Measurements from ENCODE around the gene EHF.

Gene EHF

DNA sequence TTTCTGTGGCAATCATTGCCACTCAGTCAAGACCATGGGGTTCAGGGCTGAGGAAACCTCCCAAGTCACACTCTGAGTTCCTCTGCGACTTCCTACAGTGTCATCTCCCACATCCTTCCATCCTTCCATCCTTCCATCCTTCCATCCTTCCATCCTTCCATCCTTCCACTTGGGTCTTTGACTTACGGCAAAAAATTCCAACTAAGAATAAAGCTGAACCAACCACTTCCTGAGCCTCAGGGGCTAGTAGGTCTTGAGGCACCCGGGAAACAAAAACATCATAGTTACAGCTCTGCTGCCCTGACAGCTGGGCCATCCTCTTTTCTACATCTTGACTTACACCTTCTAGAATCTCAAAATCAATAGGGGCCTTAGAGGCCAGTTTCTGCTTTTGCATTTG, 32.1 kb downstream of the EHF start:
- no peak for DNase-seq (ENCODE audit: low read depth)
- H3K4me3 ChIP-seq (replicated peaks; ENCODE audit: low read depth, low read length): no peak overlapping the region
- TF ChIP-seq, protein P1, sequence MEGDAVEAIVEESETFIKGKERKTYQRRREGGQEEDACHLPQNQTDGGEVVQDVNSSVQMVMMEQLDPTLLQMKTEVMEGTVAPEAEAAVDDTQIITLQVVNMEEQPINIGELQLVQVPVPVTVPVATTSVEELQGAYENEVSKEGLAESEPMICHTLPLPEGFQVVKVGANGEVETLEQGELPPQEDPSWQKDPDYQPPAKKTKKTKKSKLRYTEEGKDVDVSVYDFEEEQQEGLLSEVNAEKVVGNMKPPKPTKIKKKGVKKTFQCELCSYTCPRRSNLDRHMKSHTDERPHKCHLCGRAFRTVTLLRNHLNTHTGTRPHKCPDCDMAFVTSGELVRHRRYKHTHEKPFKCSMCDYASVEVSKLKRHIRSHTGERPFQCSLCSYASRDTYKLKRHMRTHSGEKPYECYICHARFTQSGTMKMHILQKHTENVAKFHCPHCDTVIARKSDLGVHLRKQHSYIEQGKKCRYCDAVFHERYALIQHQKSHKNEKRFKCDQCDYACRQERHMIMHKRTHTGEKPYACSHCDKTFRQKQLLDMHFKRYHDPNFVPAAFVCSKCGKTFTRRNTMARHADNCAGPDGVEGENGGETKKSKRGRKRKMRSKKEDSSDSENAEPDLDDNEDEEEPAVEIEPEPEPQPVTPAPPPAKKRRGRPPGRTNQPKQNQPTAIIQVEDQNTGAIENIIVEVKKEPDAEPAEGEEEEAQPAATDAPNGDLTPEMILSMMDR (IDR thresholded peaks at IDR 0.05; ENCODE audit: low read length, missing control alignments): no peak

DNA sequence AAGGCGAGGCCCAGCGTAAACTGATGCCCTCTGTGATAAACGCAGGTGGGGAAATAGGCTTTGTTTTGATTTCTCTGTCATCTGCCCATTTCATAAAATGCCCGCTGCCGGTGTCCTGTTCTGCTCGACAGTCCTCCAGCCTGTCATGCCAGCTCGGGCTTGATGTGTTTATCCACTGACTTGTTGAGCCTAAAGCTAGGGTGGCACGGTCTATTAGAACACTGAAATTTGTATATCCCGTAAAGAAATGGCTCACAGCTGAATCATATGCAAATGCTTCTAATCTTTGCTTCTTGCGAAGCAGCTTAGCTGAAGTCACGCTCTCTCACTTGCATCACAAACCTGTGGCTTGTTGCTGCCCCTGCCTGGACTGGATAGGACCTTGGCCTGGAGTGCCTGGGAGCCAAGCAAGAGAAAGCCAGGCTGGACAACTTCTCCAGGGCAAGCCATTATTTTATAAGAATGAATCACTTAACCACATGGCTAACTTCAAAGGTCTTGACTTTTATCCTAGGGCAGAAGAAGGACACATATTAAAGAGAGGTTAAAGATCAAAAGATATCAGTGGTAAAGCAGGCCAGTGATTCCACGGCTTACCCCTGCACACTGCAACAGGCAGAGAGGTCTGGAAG, 33.1 kb downstream of the EHF start:
- DNase-seq (ENCODE audit: low read depth): peak; percentile 97
- TF ChIP-seq, protein P1 (IDR thresholded peaks at IDR 0.05; ENCODE audit: low read length, missing control alignments): peak; percentile 10
- no peak overlapping the region for H3K4me3 ChIP-seq (replicated peaks; ENCODE audit: low read depth, low read length)

DNA sequence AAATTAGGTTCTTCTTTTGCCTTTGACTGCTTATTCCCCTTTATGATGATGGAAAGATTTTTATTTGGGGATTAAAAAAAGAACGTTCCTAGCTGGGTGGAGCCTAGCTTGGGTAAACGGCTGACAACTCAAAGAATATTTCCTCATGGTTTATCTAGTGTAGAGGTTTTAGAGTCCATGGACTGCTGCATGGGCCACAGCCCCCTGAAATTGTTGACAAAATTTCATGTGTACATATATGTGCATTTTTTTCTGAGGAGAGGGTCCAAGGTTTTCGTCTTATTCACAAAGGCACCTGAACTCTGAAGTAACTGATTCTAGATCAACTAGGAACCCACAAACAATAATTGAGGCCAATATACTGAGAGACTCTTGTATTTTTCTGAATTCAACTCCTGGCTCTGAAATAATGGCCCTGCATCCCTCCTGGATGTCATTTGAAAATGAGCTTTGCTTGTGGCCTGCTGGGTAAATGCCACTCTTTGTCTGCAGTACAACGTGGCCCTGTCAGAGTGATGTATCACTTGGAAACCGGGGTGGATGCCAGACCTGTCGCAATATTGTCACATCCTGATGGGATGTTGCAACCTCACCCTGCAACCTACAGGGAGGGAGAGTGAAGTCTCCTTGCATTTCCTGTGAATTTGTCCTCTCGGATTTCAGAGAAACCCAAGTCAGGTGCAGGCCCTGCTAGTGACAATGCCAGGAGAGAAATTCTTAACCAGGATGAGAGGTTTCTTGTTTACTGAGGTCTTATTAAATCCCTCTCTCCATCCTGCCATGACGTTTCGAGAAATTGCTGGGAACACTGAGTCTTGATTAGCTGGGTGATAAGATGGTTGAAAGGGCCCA, 33.8 kb downstream of the EHF start:
- no peak overlapping the region for H3K4me3 ChIP-seq (replicated peaks; ENCODE audit: low read depth, low read length)
- DNase-seq (ENCODE audit: low read depth): peak; percentile 85

DNA sequence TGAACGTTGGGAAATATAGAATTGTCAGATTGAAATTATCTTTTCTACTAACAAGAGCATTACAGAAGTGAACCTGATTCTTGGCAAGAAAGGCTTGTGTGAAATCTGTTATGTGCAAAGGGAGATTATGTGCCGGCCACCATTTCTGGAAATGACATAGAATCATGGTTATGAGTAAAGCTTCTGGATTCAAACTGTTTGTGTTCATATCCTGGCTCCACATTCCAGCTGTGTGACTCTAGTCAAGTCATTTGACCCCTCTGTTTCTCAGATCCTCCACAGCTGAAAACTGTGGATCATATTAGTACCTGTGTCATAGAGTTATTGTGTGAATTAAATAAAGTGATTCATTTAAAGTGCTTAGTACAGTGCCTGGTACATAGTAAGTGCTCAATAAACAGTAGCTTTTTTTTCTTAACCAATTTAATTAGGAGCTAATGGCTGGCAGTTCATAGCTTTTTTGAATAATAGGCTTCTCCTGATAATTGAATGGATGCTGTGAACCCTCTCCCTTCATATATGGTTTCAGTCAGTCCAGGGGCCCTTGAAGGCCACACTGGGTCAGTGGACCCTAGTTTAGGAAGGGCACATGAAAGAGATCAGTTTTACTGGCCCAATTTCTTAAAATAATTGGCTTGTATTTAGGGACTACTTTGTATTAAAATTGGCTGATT, 34.6 kb downstream of the EHF start:
- TF ChIP-seq, protein P1 (IDR thresholded peaks at IDR 0.05; ENCODE audit: low read length, missing control alignments): no peak
- H3K4me3 ChIP-seq (replicated peaks; ENCODE audit: low read depth, low read length): no peak overlapping the region
- DNase-seq (ENCODE audit: low read depth): peak; percentile 80

More for the DNA sequence above, 33.8 kb downstream of the EHF start:
- TF ChIP-seq, protein P1 (IDR thresholded peaks at IDR 0.05; ENCODE audit: low read length, missing control alignments): no peak

DNA sequence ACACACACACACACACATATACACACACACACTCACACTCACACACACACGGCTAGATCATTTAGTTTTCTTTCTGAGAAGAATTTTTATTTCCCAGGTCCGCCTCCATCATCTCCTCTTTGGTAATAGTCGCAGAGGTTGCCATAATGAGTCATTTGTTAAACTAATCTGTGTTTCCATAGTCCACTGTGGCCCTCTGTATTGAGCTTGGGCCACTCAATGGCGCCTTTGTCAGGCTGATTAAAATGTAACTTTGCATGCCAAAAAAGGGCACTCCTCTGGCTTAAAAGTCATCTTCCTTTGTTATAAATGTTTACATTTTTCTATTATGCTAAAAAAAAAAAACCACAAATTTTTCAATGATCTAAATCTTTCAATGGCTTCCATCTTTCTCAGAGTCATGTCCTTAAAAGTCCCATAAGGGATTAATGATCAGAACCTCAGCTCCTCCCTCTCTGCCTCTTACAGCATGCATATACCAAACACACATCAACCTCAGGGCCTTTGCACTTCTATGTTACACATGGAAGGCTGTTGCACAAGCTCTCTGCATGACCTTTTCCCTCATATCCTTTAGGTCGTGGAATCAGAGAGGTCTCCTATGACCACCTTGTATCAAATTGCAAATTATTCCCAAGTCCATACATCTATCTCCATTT, 35.3 kb downstream of the EHF start:
- no peak for DNase-seq (ENCODE audit: low read depth)
- TF ChIP-seq, protein P1 (IDR thresholded peaks at IDR 0.05; ENCODE audit: low read length, missing control alignments): no peak
- no peak overlapping the region for H3K4me3 ChIP-seq (replicated peaks; ENCODE audit: low read depth, low read length)

DNA sequence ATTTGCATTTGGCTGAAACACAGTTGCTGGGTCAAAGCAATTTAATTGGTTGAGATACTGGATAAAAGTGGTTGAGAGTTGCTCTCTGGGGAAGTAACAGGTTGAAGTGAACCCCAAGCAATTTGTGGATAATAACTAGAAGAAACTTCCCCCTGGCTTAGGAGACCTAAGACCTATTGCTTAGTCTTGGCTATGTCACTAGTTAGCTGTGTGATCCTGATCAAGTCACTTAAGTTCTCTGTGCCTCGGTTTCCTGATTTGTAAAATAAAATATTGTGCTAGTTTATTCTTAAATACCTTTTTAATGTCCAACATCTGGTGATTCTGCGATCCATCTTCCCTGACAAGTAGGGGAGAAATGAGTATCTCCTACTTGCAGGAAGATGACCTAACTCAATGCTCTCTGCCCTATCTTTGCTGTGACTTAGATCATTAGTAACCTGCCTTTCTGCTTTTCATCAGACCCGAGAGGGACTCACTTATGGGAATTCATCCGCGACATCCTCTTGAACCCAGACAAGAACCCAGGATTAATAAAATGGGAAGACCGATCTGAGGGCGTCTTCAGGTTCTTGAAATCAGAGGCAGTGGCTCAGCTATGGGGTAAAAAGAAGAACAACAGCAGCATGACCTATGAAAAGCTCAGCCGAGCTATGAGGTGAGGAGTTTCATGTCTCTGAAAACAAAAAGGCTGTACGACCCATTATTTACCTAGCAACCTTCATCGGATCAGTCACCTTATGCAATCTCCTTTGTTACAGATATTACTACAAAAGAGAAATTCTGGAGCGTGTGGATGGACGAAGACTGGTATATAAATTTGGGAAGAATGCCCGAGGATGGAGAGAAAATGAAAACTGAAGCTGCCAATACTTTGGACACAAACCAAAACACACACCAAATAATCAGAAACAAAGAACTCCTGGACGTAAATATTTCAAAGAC, 37.5 kb downstream of the EHF start:
- H3K4me3 ChIP-seq (replicated peaks; ENCODE audit: low read depth, low read length): no peak overlapping the region
- TF ChIP-seq, protein P1 (IDR thresholded peaks at IDR 0.05; ENCODE audit: low read length, missing control alignments): no peak
- no peak for DNase-seq (ENCODE audit: low read depth)

Data from fibroblast of pulmonary artery (primary cell).